Breast epithelium (tissue), 4 donors: ENCODE results near the gene SCN2B. TPM values are rescaled to one million over a fixed set of nuclear protein-coding genes. Genes with fewer than 3 reads are reported as not detected.
A peak's percentile ranks its signal among the peaks of the same experiment; 100 is the strongest.
"Not testable (repeated sequence)": the region's sequence is repeated elsewhere in the genome, so short reads cannot be mapped to it uniquely, and the experiment has no call there.

Source experiments
- DNase-seq, 2 donors: peaks; one replicate each; pipeline ENCODE4 v3.0.0-alpha.2; 2019; ENCODE audit warnings: low spot score in 2 of 2
- H3K27ac ChIP-seq, 2 donors: fragments of 200-600 bp; sonication (generic) in 1 of 2; one replicate each; pipeline ENCODE4 v1.5.1; 2016 to 2019; ENCODE audit warnings: mild to moderate bottlenecking in 1 of 2
- H3K27me3 ChIP-seq, 2 donors: fragments of 200-600 bp; sonication (generic) in 1 of 2; one replicate each; pipeline versions ENCODE4 v1.5.1 to v1.6.0; 2017 to 2019; ENCODE audit warnings: control low read depth in 1 of 2, mild to moderate bottlenecking in 1 of 2
- H3K36me3 ChIP-seq: fragments of 200-600 bp; one replicate; pipeline ENCODE4 v1.5.1; 2019
- H3K4me1 ChIP-seq, 2 donors: fragments of 200-600 bp; sonication (generic); one replicate each; pipeline ENCODE4 v1.5.1; 2016 to 2019; ENCODE audit warnings: control low read depth in 1 of 2
- H3K4me3 ChIP-seq, 3 donors: fragments of 200-600 bp; sonication (generic); 1 replicate in 2 of 3; 2 replicates in 1 of 3; pipeline ENCODE4 v1.5.1; 2016 to 2019; ENCODE audit warnings: mild to moderate bottlenecking in 3 of 3, moderate library complexity in 2 of 3
- H3K9me3 ChIP-seq, 2 donors: fragments of 200-600 bp; sonication (generic) in 1 of 2; one replicate each; pipeline ENCODE4 v1.5.1; 2016 to 2019; ENCODE audit warnings: control low read depth in 1 of 2
- CTCF ChIP-seq, 3 donors: fragments of 450-650 bp; IDR thresholded peaks; one replicate each; pipeline ENCODE4 v1.5.1; 2016 to 2017; ENCODE audit warnings: antibody characterized with exemption in 3 of 3, mild to moderate bottlenecking in 3 of 3, moderate library complexity in 3 of 3
- POLR2A ChIP-seq: fragments of 450-650 bp; IDR thresholded peaks from one replicate; pipeline ENCODE4 v1.6.1; 2016; ENCODE audit warnings: antibody characterized with exemption, mild to moderate bottlenecking, moderate library complexity
- POLR2AphosphoS5 ChIP-seq, 3 donors: sonication (generic); formaldehyde crosslinking; IDR thresholded peaks; one replicate each; pipeline ENCODE4 v1.6.1; 2017; ENCODE audit warnings: antibody characterized with exemption in 3 of 3
- intact Hi-C: fragments of 100-400 bp; cut with DNase I; formaldehyde crosslinking; loops from one replicate; pipeline ENCODE4 v1.15.1; 2023; ENCODE audit warnings: low total_unique reads
- total RNA-seq, 3 donors: library from RNA; depleted of rRNA; stranded (reverse); fragments of >200 nt; gene quantifications; one replicate each; pipeline ENCODE4 v1.1.0, GENCODE V29; 2016

The SCN2B gene
- total RNA-seq, 3 donors from 2014 or later = under 0.01 to 0.88 (median 0.16) TPM

GRCh38 chr11:118198370-118198769 lies 21.9 kb upstream of the SCN2B start:
- DNase-seq = peak; percentile 61 to 69
- intact Hi-C loops = loop anchor here (5.0 kb wide), 1 partner anchor 61 kb away; no protein-coding TSS in a partner anchor
- Histone ChIP-seq H3K9me3 (no peaks in the 10 kb centered on the region), H3K4me1 (no peaks in the 10 kb centered on the region), H3K27me3 (no peaks in the 10 kb centered on the region), H3K36me3 (no peaks in the 10 kb centered on the region), H3K27ac (no peak overlapping the region), H3K4me3 (peak overlapping the region in 2 of 3 donors; percentile 22 to 43)
- TF ChIP-seq POLR2A = no peak
- TF ChIP-seq CTCF (IDR thresholded peaks at IDR 0.05) = peak; percentile 66 to 84 (median 78)

GRCh38 chr11:118194835-118195627 lies 18.6 kb upstream of the SCN2B start:
- Histone ChIP-seq H3K9me3 (no peaks in the 10 kb centered on the region), H3K4me1 (no peaks in the 10 kb centered on the region), H3K27ac (peak overlapping the region in 1 of 2 donors; percentile 67), H3K36me3 (no peaks in the 10 kb centered on the region), H3K4me3 (no peak overlapping the region), H3K27me3 (no peaks in the 10 kb centered on the region)
- DNase-seq = peak; percentile 45 to 60
- intact Hi-C loops = loop anchor here (5.0 kb wide), 1 partner anchor 58 kb away; no protein-coding TSS in a partner anchor
- TF ChIP-seq CTCF (IDR thresholded peaks at IDR 0.05) (no peak), POLR2AphosphoS5 (IDR thresholded peaks at IDR 0.05) (peak in 1 of 3 donors; percentile 43)

- H3K4me1 ChIP-seq = no peaks in the 10 kb centered on the region
- H3K36me3 ChIP-seq = no peaks in the 10 kb centered on the region
- TF ChIP-seq POLR2AphosphoS5 (IDR thresholded peaks at IDR 0.05) = no peak
- no peak for TF ChIP-seq POLR2A
- TF ChIP-seq CTCF (IDR thresholded peaks at IDR 0.05) = no peak
- DNase-seq = no peak
- no peak overlapping the region for H3K27ac ChIP-seq
- H3K27me3 ChIP-seq = no peaks in the 10 kb centered on the region
- no peaks in the 10 kb centered on the region for H3K9me3 ChIP-seq
- no peak overlapping the region for H3K4me3 ChIP-seq
- intact Hi-C loops = no loop called here
These were observed 17.6 kb upstream of the SCN2B start for GRCh38 chr11:118193910-118194566.

GRCh38 chr11:118192817-118193216 lies 16.4 kb upstream of the SCN2B start:
- not testable (repeated sequence) for H3K4me3 ChIP-seq

GRCh38 chr11:118190942-118191506 lies 14.6 kb upstream of the SCN2B start:
- H3K9me3 ChIP-seq, H3K4me1 ChIP-seq, DNase-seq, intact Hi-C loops, H3K36me3 ChIP-seq, H3K27ac ChIP-seq, H3K4me3 ChIP-seq, H3K27me3 ChIP-seq: not testable (repeated sequence)

More at GRCh38 chr11:118192817-118193216, 16.4 kb upstream of the SCN2B start:
- H3K27me3 ChIP-seq, intact Hi-C loops, H3K9me3 ChIP-seq, DNase-seq, H3K4me1 ChIP-seq, H3K27ac ChIP-seq, H3K36me3 ChIP-seq: not testable (repeated sequence)
